Transverse colon (tissue), 4 donors: Measurements from ENCODE around the gene ATP2A1.

Experiments
- CTCF ChIP-seq, 5 experiments: fragments of 200-600 bp in 3 of 5; fragments of 450-650 bp in 2 of 5; sonication (generic) in 3 of 5; IDR thresholded peaks; 1 replicate in 2 of 5; 2 replicates in 3 of 5; pipeline ENCODE4 v1.5.1; 2016 to 2017; ENCODE audit warnings: antibody characterized with exemption in 5 of 5, inconsistent platforms in 3 of 5, mild to moderate bottlenecking in 2 of 5, moderate library complexity in 1 of 5
- EP300 ChIP-seq: sonication (generic); formaldehyde crosslinking; IDR thresholded peaks from one replicate; pipeline ENCODE4 v1.6.1; 2017; ENCODE audit warnings: antibody characterized with exemption, low read depth
- POLR2A ChIP-seq: fragments of 450-650 bp; IDR thresholded peaks from one replicate; pipeline ENCODE4 v1.6.1; 2016; ENCODE audit warnings: antibody characterized with exemption, mild to moderate bottlenecking, moderate library complexity
- POLR2AphosphoS5 ChIP-seq, 3 donors: sonication (generic); formaldehyde crosslinking; IDR thresholded peaks; one replicate each; pipeline ENCODE4 v1.6.1; 2016; ENCODE audit warnings: antibody characterized with exemption in 3 of 3

- TF ChIP-seq CTCF (IDR thresholded peaks at IDR 0.05) (peak; percentile 19 to 76 (median 35)), POLR2A (peak; percentile 20), POLR2AphosphoS5 (IDR thresholded peaks at IDR 0.05) (peak; percentile 46 to 50 (median 48)), EP300 (no peak)
These were observed 46.1 kb downstream of the ATP2A1 start for GRCh38 chr16:28924399-28924761.
